Upper lobe of left lung (tissue), 4 donors: ENCODE results near the gene ANKRD30A.

Source experiments
- CTCF ChIP-seq, 6 experiments: fragments of 450-650 bp in 4 of 6; fragments of 200-600 bp in 2 of 6; sonication (generic) in 2 of 6; IDR thresholded peaks; one replicate each; pipeline ENCODE4 v1.5.1; 2016 to 2019; ENCODE audit warnings: antibody characterized with exemption in 6 of 6
- EP300 ChIP-seq, 4 donors: sonication (generic); formaldehyde crosslinking; IDR thresholded peaks; one replicate each; pipeline ENCODE4 v1.5.1; 2017; ENCODE audit warnings: antibody characterized with exemption in 4 of 4, control low read depth in 2 of 4
- POLR2A ChIP-seq, 4 donors: fragments of 450-650 bp; IDR thresholded peaks; one replicate each; pipeline ENCODE4 v1.5.1; 2016 to 2017; ENCODE audit warnings: antibody characterized with exemption in 4 of 4, mild to moderate bottlenecking in 2 of 4

GRCh38 chr10:37314862-37315261 lies 189.5 kb downstream of the ANKRD30A start:
- TF ChIP-seq CTCF (IDR thresholded peaks at IDR 0.05) (no peak), EP300 (IDR thresholded peaks at IDR 0.05) (no peak), POLR2A (IDR thresholded peaks at IDR 0.05) (no peak)
